ENCODE data around the gene PCDH17.

PCDH17 gene

GRCh38 chr13:57636816-57637215 is 5.3 kb downstream of the PCDH17 start:
- DNase-seq (ENCODE audit: low read depth): no peak

GRCh38 chr13:57637515-57637914 is 6.0 kb downstream of the PCDH17 start:
- DNase-seq (ENCODE audit: low read depth): no peak

- DNase-seq (ENCODE audit: low read depth): no peak
Measured at GRCh38 chr13:57638186-57638890, 6.8 kb downstream of the PCDH17 start.

- no peak for DNase-seq (ENCODE audit: low read depth)
Measured at GRCh38 chr13:57640607-57641006, 9.1 kb downstream of the PCDH17 start.

GRCh38 chr13:57641051-57641450 is 9.5 kb downstream of the PCDH17 start:
- no peak for DNase-seq (ENCODE audit: low read depth)

GRCh38 chr13:57644106-57644505 is 12.6 kb downstream of the PCDH17 start:
- no peak for DNase-seq (ENCODE audit: low read depth)

- DNase-seq (ENCODE audit: low read depth): no peak
Measured at GRCh38 chr13:57653229-57653989, 21.9 kb downstream of the PCDH17 start.

- DNase-seq (ENCODE audit: low read depth): no peak
Measured at GRCh38 chr13:57665481-57665880, 33.9 kb downstream of the PCDH17 start.

GRCh38 chr13:57666131-57666953 is 34.8 kb downstream of the PCDH17 start:
- DNase-seq (ENCODE audit: low read depth): no peak

- no peak for DNase-seq (ENCODE audit: low read depth)
Measured at GRCh38 chr13:57672168-57672567, 40.6 kb downstream of the PCDH17 start.

GRCh38 chr13:57673197-57673596 is 41.7 kb downstream of the PCDH17 start:
- DNase-seq (ENCODE audit: low read depth): no peak

GRCh38 chr13:57675526-57675925 is 44.0 kb downstream of the PCDH17 start:
- DNase-seq (ENCODE audit: low read depth): no peak

GRCh38 chr13:57680609-57681008 is 49.1 kb downstream of the PCDH17 start:
- no peak for DNase-seq (ENCODE audit: low read depth)

- no peak for DNase-seq (ENCODE audit: low read depth)
Measured at GRCh38 chr13:57682128-57682716, 50.7 kb downstream of the PCDH17 start.

GRCh38 chr13:57698851-57699250 is 67.3 kb downstream of the PCDH17 start:
- DNase-seq (ENCODE audit: low read depth): no peak

GRCh38 chr13:57704031-57704430 is 72.5 kb downstream of the PCDH17 start:
- DNase-seq (ENCODE audit: low read depth): no peak

GRCh38 chr13:57716295-57716694 is 84.8 kb downstream of the PCDH17 start:
- DNase-seq (ENCODE audit: low read depth): no peak

GRCh38 chr13:57724486-57725272 is 93.1 kb downstream of the PCDH17 start:
- no peak for DNase-seq (ENCODE audit: low read depth)

- DNase-seq (ENCODE audit: low read depth): no peak
Measured at GRCh38 chr13:57725480-57725879, 93.9 kb downstream of the PCDH17 start.

GRCh38 chr13:57726981-57727380 is 95.4 kb downstream of the PCDH17 start:
- no peak for DNase-seq (ENCODE audit: low read depth)

- no peak for DNase-seq (ENCODE audit: low read depth)
Measured at GRCh38 chr13:57734306-57734705, 102.8 kb downstream of the PCDH17 start.

- DNase-seq (ENCODE audit: low read depth): no peak
Measured at GRCh38 chr13:57739089-57739488, 107.5 kb downstream of the PCDH17 start.

All from stimulated activated CD8-positive, alpha-beta memory T cell treated with anti-CD3 and anti-CD28 coated beads, Interleukin-12 subunit alpha, Interleukin-12 subunit beta, amount 100 ng/mL, for 4 hours (primary cell).